ENCODE data around the gene SCN1A. TPM values are rescaled to one million over a fixed set of nuclear protein-coding genes. Genes with fewer than 3 reads are reported as not detected.

Gene SCN1A
- total and polyA plus RNA-seq, 2 donors (not counting 3 experiments of a cell fraction or from before 2014, with no cell fraction given), result not detected

- H3K4me3 ChIP-seq (replicated peaks in 1 of 3; ENCODE audit: insufficient read depth in 1 of 3, low read depth in 1 of 3, low read length in 3 of 3), result no peak overlapping the region
- DNase-seq (ENCODE audit: low read depth, low spot score), result no peak
- H3K27ac ChIP-seq (ENCODE audit: insufficient read depth, low read depth, low read length), result no peak overlapping the region
- no peaks in the 10 kb centered on the region for H3K27me3 ChIP-seq (ENCODE audit: control insufficient read depth in 2 of 2, insufficient read depth in 2 of 2, low read length in 2 of 2)
- H3K9me3 ChIP-seq (replicated peaks; ENCODE audit: control insufficient read depth, insufficient read depth, low read length), result no peaks in the 10 kb centered on the region
- no peak for FAIRE-seq
- H3K9ac ChIP-seq (replicated peaks; ENCODE audit: extremely low read depth, insufficient read depth, low read length), result no peak overlapping the region
- ChIA-PET CTCF (interaction anchor here (1.0 to 5.9 kb wide), 4 partner anchors 100 to 171 kb away, joined by 7 to 193 read pairs (median 10); partner anchors contain the start of gene SCN1A), POLR2A (no interaction called here)
- no peaks in the 10 kb centered on the region for H4K20me1 ChIP-seq (replicated peaks; ENCODE audit: control insufficient read depth, extremely low read depth, insufficient read depth, low read length)
- intact Hi-C loops (cut with micrococcal nuclease) (no loop called here), dilution Hi-C loops (cut with MboI; ENCODE audit: extremely low pct_ligation_motif_present, low sequenced_read_pairs) (no loop called here)
- H3K36me3 ChIP-seq (ENCODE audit: control insufficient read depth in 2 of 2, extremely low read depth in 1 of 2, insufficient read depth in 2 of 2, low read length in 2 of 2), result no peaks in the 10 kb centered on the region
- BruUV-seq (replicated peaks), result no TSS peak
- no peaks in the 10 kb centered on the region for H3K9me1 ChIP-seq (replicated peaks; ENCODE audit: control insufficient read depth, extremely low read depth, insufficient read depth, low read length)
- H3K4me2 ChIP-seq (ENCODE audit: insufficient read depth, low read length), result no peak overlapping the region
- peaks cover 11% of the 10 kb centered on the region for H3K79me2 ChIP-seq (ENCODE audit: control insufficient read depth, insufficient read depth, low read length)
- no peak overlapping the region for H2AFZ ChIP-seq (ENCODE audit: low read depth, low read length)
- TF ChIP-seq POLR2A (IDR thresholded peaks at IDR 0.05; ENCODE audit: low read depth, low read length), result no peak
- no peak for TF ChIP-seq EZH2 (IDR thresholded peaks at IDR 0.05; ENCODE audit: borderline replicate concordance, low read depth, low read length, severe bottlenecking)
- no peak for TF ChIP-seq CTCF (IDR thresholded peaks at IDR 0.05; ENCODE audit: extremely low read depth in 1 of 2, insufficient read depth in 1 of 2, low read depth in 1 of 2, low read length in 2 of 2)
- TF ChIP-seq FOS (IDR thresholded peaks at IDR 0.05; ENCODE audit: borderline replicate concordance, insufficient read depth, low read length), result no peak
- no peak for TF ChIP-seq MYC (IDR thresholded peaks at IDR 0.05; ENCODE audit: low read depth, low read length)
- TF ChIP-seq JUN (IDR thresholded peaks at IDR 0.05; ENCODE audit: borderline replicate concordance, insufficient read depth, insufficient read length, low read depth), result no peak
- TF ChIP-seq GATA2 (IDR thresholded peaks at IDR 0.05; ENCODE audit: insufficient read depth, insufficient read length, low read depth, low read length), result no peak
- TF ChIP-seq POLR2AphosphoS5 (IDR thresholded peaks at IDR 0.05; ENCODE audit: insufficient read depth, low read depth, low read length), result no peak
- TF ChIP-seq MAX (IDR thresholded peaks at IDR 0.05; ENCODE audit: insufficient read depth, insufficient read length), result no peak
- H3K4me1 ChIP-seq (ENCODE audit: control insufficient read depth, extremely low read depth, insufficient read depth, low read length), result peaks cover 14% of the 10 kb centered on the region
These were observed 170.7 kb downstream of the SCN1A start for GRCh38 chr2:165957030-165957675.

All from endothelial cell of umbilical vein (primary cell).